GM20000 (cell line): Measurements from ENCODE around the gene TMEM50B.
"Not testable (repeated sequence)": the region's sequence is repeated elsewhere in the genome, so short reads cannot be mapped to it uniquely, and the experiment has no call there.

ENCODE experiments used
- DNase-seq: peaks from one replicate; pipeline ENCODE4 v3.0.0; 2012; ENCODE audit warnings: low spot score
- CTCF ChIP-seq: IDR thresholded peaks from 2 replicates; pipeline ENCODE4 v1.5.1; 2012; ENCODE audit warnings: mild to moderate bottlenecking, control low read depth; ENCODE audit errors: extremely low read depth, missing control alignments

TMEM50B gene

GRCh38 chr21:33510826-33511225 is 31.1 kb upstream of the TMEM50B start:
- TF ChIP-seq CTCF: no peak
- DNase-seq: no peak

- DNase-seq: not testable (repeated sequence)
Observed at GRCh38 chr21:33507003-33507402, 27.2 kb upstream of the TMEM50B start.

GRCh38 chr21:33505833-33506232 is 26.1 kb upstream of the TMEM50B start:
- no peak for DNase-seq
- no peak for TF ChIP-seq CTCF

GRCh38 chr21:33496345-33496744 is 16.6 kb upstream of the TMEM50B start:
- TF ChIP-seq CTCF: no peak
- no peak for DNase-seq

GRCh38 chr21:33495743-33496142 is 16.0 kb upstream of the TMEM50B start:
- DNase-seq: no peak
- no peak for TF ChIP-seq CTCF

- no peak for DNase-seq
- no peak for TF ChIP-seq CTCF
Observed at GRCh38 chr21:33493756-33494155, 14.0 kb upstream of the TMEM50B start.

- DNase-seq: no peak
- TF ChIP-seq CTCF: no peak
Observed at GRCh38 chr21:33492571-33492970, 12.8 kb upstream of the TMEM50B start.

GRCh38 chr21:33491373-33492102 is 11.8 kb upstream of the TMEM50B start, which contains the start of gene DNAJC28:
TSS of gene DNAJC28 (minus strand) at chr21:33491716. CDS start at chr21:33489393, 2,323 bp downstream.
- TF ChIP-seq CTCF: no peak
- peak; percentile 94 for DNase-seq
